B cell (primary cell): ENCODE data around the gene XRCC6. TPM values are rescaled to one million over a fixed set of nuclear protein-coding genes. Genes with fewer than 3 reads are reported as not detected.

Experiments used
- ATAC-seq: fragments of 200-7000 bp; cut with Tn5 transposase; one replicate; pipeline ENCODE4 v1.10.0; 2021; ENCODE audit warnings: low read depth, mild to moderate bottlenecking, moderate number of reproducible peaks, moderate library complexity
- CTCF ChIA-PET: fragments of 350-600 bp; sonication (Branson Sonifier 250); formaldehyde crosslinking; loops from one replicate; lab custom pipeline; 2021; ENCODE audit warnings: antibody characterized with exemption, inconsistent platforms; lab: Charles Lee
- POLR2A ChIA-PET: fragments of 350-600 bp; sonication (Branson Sonifier 250); formaldehyde crosslinking; loops from one replicate; lab custom pipeline; 2021; ENCODE audit warnings: antibody characterized with exemption; lab: Charles Lee
- DNase-seq: peaks from one replicate; pipeline ENCODE4 v3.0.0; 2013
- H2AFZ ChIP-seq: 2 replicates; pipeline ENCODE4 v1.6.1; 2012; ENCODE audit warnings: mild to moderate bottlenecking, low read depth, low read length; ENCODE audit not compliant: insufficient read depth, poor library complexity, severe bottlenecking
- H3K27ac ChIP-seq, 2 donors: 1 replicate in 1 of 2; 2 replicates in 1 of 2; pipeline ENCODE4 v1.5.1; 2012 to 2013; ENCODE audit warnings: low read length in 2 of 2, mild to moderate bottlenecking in 2 of 2, moderate library complexity in 1 of 2
- H3K27me3 ChIP-seq, 4 experiments: fragments of 200-600 bp in 1 of 4; sonication (generic) in 1 of 4; replicated peaks in 1 of 4; 1 replicate in 2 of 4; 2 replicates in 2 of 4; pipeline versions ENCODE4 v1.6.1 to v1.7.0; 2013 to 2016; ENCODE audit warnings: low read length in 3 of 4, mild to moderate bottlenecking in 2 of 4, mixed read lengths in 1 of 4, moderate library complexity in 1 of 4; ENCODE audit not compliant: insufficient read depth in 4 of 4, control insufficient read depth in 3 of 4; ENCODE audit errors: control extremely low read depth in 1 of 4
- H3K36me3 ChIP-seq, 2 experiments: replicated peaks in 1 of 2; 1 replicate in 1 of 2; 2 replicates in 1 of 2; pipeline versions ENCODE4 v1.6.1 to v1.7.1; 2013; ENCODE audit warnings: low read length in 1 of 2; ENCODE audit not compliant: insufficient read depth in 2 of 2, control insufficient read depth in 1 of 2; ENCODE audit errors: control extremely low read depth in 1 of 2, extremely low read depth in 1 of 2
- H3K4me1 ChIP-seq, 2 donors: fragments of 200-600 bp in 1 of 2; sonication (generic) in 1 of 2; 1 replicate in 1 of 2; 2 replicates in 1 of 2; pipeline versions ENCODE4 v1.5.1 to v1.6.1; 2013 to 2017; ENCODE audit warnings: low read length in 2 of 2; ENCODE audit not compliant: control insufficient read depth in 2 of 2, insufficient read depth in 2 of 2
- H3K4me2 ChIP-seq: replicated peaks from 2 replicates; pipeline ENCODE3; 2012; ENCODE audit warnings: mild to moderate bottlenecking, low read depth, low read length; ENCODE audit not compliant: poor library complexity, severe bottlenecking
- H3K4me3 ChIP-seq, 5 experiments: fragments of 200-600 bp in 1 of 5; sonication (generic) in 1 of 5; 1 replicate in 3 of 5; 2 replicates in 2 of 5; pipeline versions ENCODE4 v1.5.1 to v1.7.0; 2011 to 2016; ENCODE audit warnings: low read length in 4 of 5, mild to moderate bottlenecking in 4 of 5, low read depth in 2 of 5, control low read depth in 1 of 5, moderate library complexity in 1 of 5; ENCODE audit not compliant: insufficient read depth in 1 of 5; ENCODE audit errors: control extremely low read depth in 1 of 5, extremely low read depth in 1 of 5
- H3K79me2 ChIP-seq: fragments of 200-600 bp; sonication (generic); one replicate; pipeline ENCODE4 v1.6.0; 2016; ENCODE audit warnings: low read length; ENCODE audit not compliant: control insufficient read depth, insufficient read depth
- H3K9ac ChIP-seq: fragments of 200-600 bp; sonication (generic); 2 replicates; pipeline ENCODE4 v1.6.1; 2017; ENCODE audit warnings: mild to moderate bottlenecking, low read length, moderate library complexity
- H3K9me3 ChIP-seq, 3 donors: one replicate each; pipeline versions ENCODE4 v1.6.1 to v1.7.1; 2013; ENCODE audit warnings: low read length in 2 of 3; ENCODE audit not compliant: control insufficient read depth in 2 of 3, insufficient read depth in 1 of 3; ENCODE audit errors: control extremely low read depth in 1 of 3
- H4K20me1 ChIP-seq: 2 replicates; pipeline ENCODE4 v1.6.0; 2012; ENCODE audit warnings: mild to moderate bottlenecking, low read length; ENCODE audit not compliant: insufficient read depth, control insufficient read depth, poor library complexity, severe bottlenecking
- H3K27ac Mint-ChIP-seq: one replicate; pipeline ENCODE4 v1.8.0; 2021; ENCODE audit warnings: mixed read lengths
- H3K27me3 Mint-ChIP-seq: one replicate; pipeline ENCODE4 v1.8.0; 2021; ENCODE audit warnings: mixed read lengths
- H3K4me1 Mint-ChIP-seq: one replicate; pipeline ENCODE4 v1.8.0; 2021; ENCODE audit warnings: mixed read lengths
- H3K4me3 Mint-ChIP-seq: one replicate; pipeline ENCODE4 v1.8.0; 2021; ENCODE audit warnings: mixed read lengths
- H3K9me3 Mint-ChIP-seq: one replicate; pipeline ENCODE4 v1.8.0; 2022; ENCODE audit warnings: mixed read lengths; ENCODE audit not compliant: insufficient read depth
- CTCF ChIP-seq: fragments of 200-600 bp; IDR thresholded peaks from one replicate; pipeline ENCODE4 v1.8.0; 2022; ENCODE audit warnings: antibody characterized with exemption, mild to moderate bottlenecking
- EZH2 ChIP-seq: IDR thresholded peaks from 2 replicates; pipeline ENCODE4 v1.6.1; 2012; ENCODE audit warnings: borderline replicate concordance, low read depth, mild to moderate bottlenecking, moderate library complexity, low read length; ENCODE audit not compliant: insufficient read depth, poor library complexity, severe bottlenecking
- WGBS: methylation state at CpG from one replicate; pipeline ENCODE4 v1.1.5; 2013; ENCODE audit warnings: missing lambda C conversion rate; ENCODE audit not compliant: insufficient coverage; 5-methylcytosine and 5-hydroxymethylcytosine counted together
- intact Hi-C: fragments of 100-400 bp; cut with micrococcal nuclease; formaldehyde crosslinking; loops from one replicate; pipeline ENCODE4 v1.10.0; 2022
- polyA plus RNA-seq: library from polyadenylated mRNA; depleted of rRNA; stranded (reverse); fragments of >200 nt; gene quantifications from 2 replicates; pipeline ENCODE4 v1.2.3, GENCODE V29; 2012
- total RNA-seq, 2 donors: library from RNA; stranded (reverse); fragments of 120-200 nt in 1 of 2; gene quantifications; 1 replicate in 1 of 2; 2 replicates in 1 of 2; pipeline versions ENCODE4 v1.2.3 to v1.2.4, GENCODE V29; 2013 to 2022

XRCC6 gene
- total and polyA plus RNA-seq, 2 donors (not counting 1 experiment from before 2014, with no cell fraction given): 55.4 to 180 TPM

- Histone ChIP-seq H2AFZ (no peak overlapping the region), H3K36me3 (peaks cover 11 to 68% of the 10 kb centered on the region in 2 experiments), H3K27me3 (no peaks in the 10 kb centered on the region), H4K20me1 (peaks cover 33% of the 10 kb centered on the region), H3K4me2 (no peak overlapping the region), H3K4me1 (no peaks in the 10 kb centered on the region), H3K27ac (no peak overlapping the region), H3K9ac (no peak overlapping the region), H3K9me3 (peaks cover 0 to 3% (median 0%) of the 10 kb centered on the region in 3 donors), H3K79me2 (peaks cover 61% of the 10 kb centered on the region), H3K4me3 (no peak overlapping the region)
- H3K27ac Mint-ChIP-seq: no peak overlapping the region
- peaks cover 2% of the 10 kb centered on the region for H3K9me3 Mint-ChIP-seq
- TF ChIP-seq EZH2: no peak
- no peak for TF ChIP-seq CTCF
- H3K27me3 Mint-ChIP-seq: no peaks in the 10 kb centered on the region
- H3K4me3 Mint-ChIP-seq: no peak overlapping the region
- WGBS: 98% methylated on average over 4 of the region's 7 CpGs
- ATAC-seq: no peak
- CTCF ChIA-PET: no interaction called here
- no peaks in the 10 kb centered on the region for H3K4me1 Mint-ChIP-seq
- no peak for DNase-seq
- POLR2A ChIA-PET: no interaction called here
- intact Hi-C loops: no loop called here
Observed at GRCh38 chr22:41641854-41642253, 20.8 kb downstream of the XRCC6 start.

- Histone ChIP-seq H3K4me3 (no peak overlapping the region), H3K4me2 (no peak overlapping the region), H3K79me2 (peaks cover 56% of the 10 kb centered on the region), H3K27me3 (no peaks in the 10 kb centered on the region), H3K27ac (no peak overlapping the region), H3K9ac (no peak overlapping the region), H3K9me3 (peaks cover 0 to 3% (median 0%) of the 10 kb centered on the region in 3 donors), H4K20me1 (peaks cover 33% of the 10 kb centered on the region), H3K4me1 (no peaks in the 10 kb centered on the region), H3K36me3 (peaks cover 11 to 67% of the 10 kb centered on the region in 2 experiments), H2AFZ (no peak overlapping the region)
- H3K27ac Mint-ChIP-seq: no peak overlapping the region
- DNase-seq: no peak
- ChIA-PET POLR2A (no interaction called here), CTCF (no interaction called here)
- H3K9me3 Mint-ChIP-seq: peaks cover 2% of the 10 kb centered on the region
- WGBS: 100% methylated on average over 2 of the region's 6 CpGs
- no peak overlapping the region for H3K4me3 Mint-ChIP-seq
- no peak for TF ChIP-seq CTCF
- TF ChIP-seq EZH2: no peak
- no peak for ATAC-seq
- no peaks in the 10 kb centered on the region for H3K27me3 Mint-ChIP-seq
- H3K4me1 Mint-ChIP-seq: no peaks in the 10 kb centered on the region
- intact Hi-C loops: no loop called here
Observed at GRCh38 chr22:41642331-41643110, 21.4 kb downstream of the XRCC6 start.
